ENCODE results near the gene BRD3OS.

BRD3OS gene

DNA sequence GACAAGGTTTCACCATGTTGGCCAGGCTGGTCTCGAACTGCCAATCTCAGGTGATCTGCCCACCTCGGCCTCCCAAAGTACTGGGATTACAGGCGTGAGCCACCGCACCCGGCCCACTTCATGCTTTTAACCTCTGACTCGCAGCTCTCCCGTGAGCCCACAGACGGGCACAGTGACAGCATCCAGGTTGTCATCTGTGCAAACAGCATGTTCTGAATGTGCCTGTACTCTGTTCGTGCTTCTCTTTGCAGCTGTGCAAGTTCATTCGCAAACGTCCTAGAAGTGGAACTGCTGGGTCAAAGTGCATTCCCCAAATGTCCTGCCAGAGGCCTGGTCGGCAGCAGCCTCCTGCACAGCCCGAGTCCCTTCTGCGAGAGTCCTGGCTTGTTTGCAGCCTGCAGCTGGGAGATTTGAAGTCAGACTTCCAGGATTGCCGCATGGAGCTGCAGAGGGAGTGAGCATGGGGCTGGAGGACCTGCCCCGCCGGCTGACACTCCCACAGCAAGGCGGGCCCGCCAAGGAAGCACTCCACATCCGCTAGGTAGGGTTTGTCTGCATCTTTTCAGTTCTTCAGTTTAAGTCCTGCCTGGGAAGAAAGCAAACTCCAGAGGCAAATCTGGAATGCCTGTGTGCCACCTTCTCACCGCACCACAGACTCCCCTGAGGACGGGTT is 3.4 kb downstream of the BRD3OS start:
- H3K4me1 Mint-ChIP-seq (ENCODE audit: low read depth in 2 of 2): peaks cover 10 to 12% of the 10 kb centered on the region in 2 donors
- H3K27ac Mint-ChIP-seq: no peak overlapping the region
- H3K4me3 Mint-ChIP-seq: peak overlapping the region in 1 of 2 donors; percentile 27
- DNase-seq (no peak), ATAC-seq (replicated peaks) (no peak)
- peaks cover 25% of the 10 kb centered on the region for H3K36me3 Mint-ChIP-seq (ENCODE audit: insufficient read depth)
- H3K27me3 Mint-ChIP-seq: no peaks in the 10 kb centered on the region
- H3K9me3 Mint-ChIP-seq: no peaks in the 10 kb centered on the region

DNA sequence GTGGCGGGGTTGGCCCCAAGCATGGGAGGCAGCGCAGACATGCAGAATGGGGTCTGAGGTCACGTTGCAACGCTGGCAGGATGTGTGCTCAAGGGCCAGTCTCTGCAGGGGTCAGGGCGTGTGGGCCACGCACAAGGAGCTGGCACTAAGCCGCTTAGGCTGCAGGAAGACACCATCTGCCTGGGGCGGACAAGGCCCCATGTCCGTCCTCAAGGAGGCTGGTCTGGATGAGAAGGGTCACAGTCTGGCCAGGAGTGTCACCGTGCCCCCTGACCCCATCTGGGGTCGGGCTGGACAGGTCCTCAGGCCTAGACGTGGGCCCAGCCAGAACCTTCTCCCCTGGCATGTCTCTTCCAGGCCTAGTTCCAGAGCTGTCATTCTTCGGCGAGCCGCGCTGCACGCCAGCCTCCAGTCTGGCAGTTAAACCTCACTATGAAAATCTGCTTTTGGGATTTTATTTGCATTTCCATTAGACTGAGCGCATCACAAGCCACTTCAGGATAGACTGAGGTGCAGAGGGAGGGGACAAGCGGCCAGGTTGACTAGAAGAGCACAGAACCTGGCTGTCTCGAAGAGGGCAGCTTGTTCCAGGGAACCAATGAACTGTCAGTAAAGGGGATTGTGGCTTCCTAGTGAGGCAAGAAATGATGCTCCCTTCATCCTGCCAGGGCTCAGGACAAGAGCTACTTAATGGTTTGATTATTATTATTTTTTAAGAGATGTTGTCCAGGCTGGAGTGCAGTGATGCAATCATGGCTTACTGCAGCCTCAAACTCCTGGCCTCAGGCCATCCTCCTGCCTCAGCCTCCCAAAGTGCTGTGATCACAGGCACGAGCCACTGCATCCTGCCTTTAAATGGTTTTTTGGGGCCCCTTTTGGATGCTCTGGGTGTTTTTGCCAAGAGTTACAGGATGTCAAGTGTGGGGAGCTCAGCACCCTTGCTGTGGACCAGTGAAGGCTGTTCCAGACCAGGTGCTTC is 4.3 kb downstream of the BRD3OS start:
- Mint-ChIP-seq H3K4me1 (ENCODE audit: low read depth in 2 of 2) (peaks cover 7 to 8% of the 10 kb centered on the region in 2 donors), H3K4me3 (no peak overlapping the region), H3K9me3 (no peaks in the 10 kb centered on the region), H3K27me3 (no peaks in the 10 kb centered on the region), H3K27ac (no peak overlapping the region), H3K36me3 (ENCODE audit: insufficient read depth) (peaks cover 23% of the 10 kb centered on the region)
- no peak for ATAC-seq (replicated peaks)
- DNase-seq: no peak

DNA sequence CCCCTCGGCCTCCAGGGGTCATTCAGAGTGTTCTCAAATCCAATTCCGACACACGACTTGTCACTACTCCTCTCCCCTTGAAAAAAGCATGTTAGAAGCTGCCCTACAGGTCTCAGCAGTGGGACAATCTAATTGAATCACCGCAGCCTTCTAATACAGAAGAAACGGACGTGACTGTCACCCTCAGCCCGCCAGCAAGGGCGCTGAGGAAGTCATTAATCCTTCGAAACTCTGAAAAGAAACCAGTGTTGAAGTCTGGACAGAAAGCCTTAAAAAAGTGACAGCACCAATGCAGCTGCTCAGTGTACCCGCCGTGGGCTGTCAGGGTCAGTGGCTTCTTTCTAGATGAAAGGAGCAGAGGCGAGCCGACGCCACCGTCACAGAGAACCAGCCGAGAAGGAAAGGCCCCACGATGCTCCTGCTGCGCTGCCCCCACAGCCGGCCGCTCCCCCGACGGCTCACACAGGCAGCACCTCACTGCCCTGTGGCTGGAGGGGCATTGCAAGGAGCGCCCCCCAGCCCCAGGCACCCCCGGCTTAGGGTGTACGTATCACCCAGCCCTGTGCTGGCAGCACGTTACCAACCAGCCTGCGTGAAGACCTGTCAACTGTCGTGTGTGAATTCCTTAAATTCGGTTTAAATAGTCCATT is 5.7 kb downstream of the BRD3OS start:
- Mint-ChIP-seq H3K9me3 (no peaks in the 10 kb centered on the region), H3K4me3 (no peak overlapping the region), H3K36me3 (ENCODE audit: insufficient read depth) (peaks cover 25% of the 10 kb centered on the region), H3K27ac (no peak overlapping the region), H3K27me3 (no peaks in the 10 kb centered on the region), H3K4me1 (ENCODE audit: low read depth in 2 of 2) (peaks cover 0 to 4% of the 10 kb centered on the region in 2 donors)
- no peak for ATAC-seq (replicated peaks)
- DNase-seq: no peak

DNA sequence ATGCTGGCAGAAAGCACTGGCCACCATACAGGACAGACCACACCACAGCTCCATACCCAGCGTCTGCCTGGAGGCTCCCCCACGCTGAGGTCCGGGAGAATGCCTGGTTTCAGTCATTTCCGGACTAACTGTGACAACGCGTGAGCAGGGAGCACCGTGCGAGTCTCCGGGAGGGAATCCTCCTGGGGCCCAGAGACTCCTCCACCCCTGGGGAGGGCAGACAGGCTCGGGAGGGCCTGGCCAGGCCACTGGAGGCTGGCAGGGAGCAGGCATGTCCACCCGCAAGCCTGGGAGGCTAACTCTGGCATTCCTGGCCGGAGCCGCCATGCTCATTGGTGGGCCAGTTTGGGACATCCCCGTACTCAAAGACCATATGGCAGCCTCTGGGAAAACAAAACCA is 6.5 kb downstream of the BRD3OS start:
- no peak for DNase-seq
- no peak for ATAC-seq (replicated peaks)
- H3K27me3 Mint-ChIP-seq: no peaks in the 10 kb centered on the region
- H3K4me1 Mint-ChIP-seq (ENCODE audit: low read depth in 2 of 2): no peaks in the 10 kb centered on the region
- H3K27ac Mint-ChIP-seq: no peak overlapping the region
- H3K36me3 Mint-ChIP-seq (ENCODE audit: insufficient read depth): peaks cover 30% of the 10 kb centered on the region
- H3K9me3 Mint-ChIP-seq: no peaks in the 10 kb centered on the region
- H3K4me3 Mint-ChIP-seq: no peak overlapping the region

DNA sequence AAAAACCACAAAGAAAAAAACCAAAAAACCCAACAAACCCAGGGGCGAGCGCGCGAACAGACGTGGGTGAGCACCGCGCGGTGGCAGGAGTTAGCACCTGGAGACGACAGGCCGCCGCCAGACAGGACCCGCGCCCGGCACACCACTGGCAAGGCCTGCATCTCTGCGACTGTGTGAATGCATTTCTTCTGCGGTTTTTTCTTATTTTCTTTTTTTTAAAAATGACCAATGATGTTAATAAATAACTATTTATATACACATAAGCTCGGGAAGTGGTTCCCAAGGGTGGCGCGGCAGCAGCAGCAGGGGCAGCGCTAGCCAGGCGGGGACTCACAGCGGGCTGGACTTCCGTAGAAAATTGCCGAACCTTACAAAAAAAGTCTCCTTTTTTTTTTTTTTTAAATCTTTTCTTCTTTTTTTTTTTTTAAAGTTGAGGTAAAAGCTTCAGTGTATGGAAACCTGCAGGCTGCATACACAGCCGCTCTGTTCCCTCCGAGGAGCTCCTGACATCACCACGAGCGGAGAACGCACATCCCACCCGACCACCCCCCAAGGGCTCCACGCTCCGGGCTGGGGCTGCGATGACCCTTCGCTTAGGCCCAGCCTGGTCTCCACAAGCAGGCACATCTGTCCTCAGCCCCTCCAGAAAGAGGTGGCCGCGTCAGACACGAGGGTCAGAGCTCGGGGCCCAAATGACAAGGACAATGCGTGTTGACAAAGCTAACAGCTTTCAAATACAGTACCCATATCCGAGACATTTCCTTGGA is 7.4 kb downstream of the BRD3OS start:
- H3K27me3 Mint-ChIP-seq: no peaks in the 10 kb centered on the region
- H3K27ac Mint-ChIP-seq: no peak overlapping the region
- H3K4me3 Mint-ChIP-seq: no peak overlapping the region
- no peak for DNase-seq
- H3K9me3 Mint-ChIP-seq: no peaks in the 10 kb centered on the region
- peaks cover 36% of the 10 kb centered on the region for H3K36me3 Mint-ChIP-seq (ENCODE audit: insufficient read depth)
- no peaks in the 10 kb centered on the region for H3K4me1 Mint-ChIP-seq (ENCODE audit: low read depth in 2 of 2)
- ATAC-seq (replicated peaks): no peak

DNA sequence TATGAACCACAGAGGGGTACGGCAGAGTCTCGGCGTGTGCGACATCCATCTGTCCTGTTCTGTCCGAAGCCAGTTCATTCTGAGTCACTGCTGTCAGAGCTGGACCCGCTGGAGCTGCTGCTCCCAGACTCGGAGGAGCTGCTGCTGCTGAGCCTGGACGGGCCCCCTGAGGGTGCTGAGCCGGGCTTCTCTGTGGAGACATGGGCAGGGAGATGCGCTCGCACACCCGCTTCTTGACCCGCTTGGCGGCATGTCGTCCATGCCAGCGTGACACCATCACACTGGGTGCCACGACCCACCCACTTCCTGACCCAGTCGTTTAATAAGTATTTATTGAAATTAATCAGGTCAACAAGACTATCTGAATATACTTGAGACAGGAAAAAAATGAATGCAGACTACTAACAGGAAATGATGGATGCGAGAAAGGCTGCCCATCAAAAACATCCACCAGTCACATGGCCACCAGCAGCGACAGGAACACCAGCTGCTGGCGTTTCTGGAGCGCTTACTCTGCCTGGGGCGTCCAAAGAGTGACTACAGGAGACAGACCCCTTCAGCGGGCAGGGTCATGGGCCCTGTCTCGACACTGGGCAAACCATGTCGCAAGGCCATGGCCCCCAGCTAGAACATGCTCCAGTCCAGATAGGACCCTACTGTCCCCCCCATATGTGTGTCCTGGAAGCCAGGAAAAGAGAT is 8.4 kb downstream of the BRD3OS start:
- H3K27me3 Mint-ChIP-seq: no peaks in the 10 kb centered on the region
- peaks cover 45% of the 10 kb centered on the region for H3K36me3 Mint-ChIP-seq (ENCODE audit: insufficient read depth)
- DNase-seq (no peak), ATAC-seq (replicated peaks) (no peak)
- H3K27ac Mint-ChIP-seq: no peak overlapping the region
- H3K4me3 Mint-ChIP-seq: no peak overlapping the region
- no peaks in the 10 kb centered on the region for H3K4me1 Mint-ChIP-seq (ENCODE audit: low read depth in 2 of 2)
- H3K9me3 Mint-ChIP-seq: no peaks in the 10 kb centered on the region

DNA sequence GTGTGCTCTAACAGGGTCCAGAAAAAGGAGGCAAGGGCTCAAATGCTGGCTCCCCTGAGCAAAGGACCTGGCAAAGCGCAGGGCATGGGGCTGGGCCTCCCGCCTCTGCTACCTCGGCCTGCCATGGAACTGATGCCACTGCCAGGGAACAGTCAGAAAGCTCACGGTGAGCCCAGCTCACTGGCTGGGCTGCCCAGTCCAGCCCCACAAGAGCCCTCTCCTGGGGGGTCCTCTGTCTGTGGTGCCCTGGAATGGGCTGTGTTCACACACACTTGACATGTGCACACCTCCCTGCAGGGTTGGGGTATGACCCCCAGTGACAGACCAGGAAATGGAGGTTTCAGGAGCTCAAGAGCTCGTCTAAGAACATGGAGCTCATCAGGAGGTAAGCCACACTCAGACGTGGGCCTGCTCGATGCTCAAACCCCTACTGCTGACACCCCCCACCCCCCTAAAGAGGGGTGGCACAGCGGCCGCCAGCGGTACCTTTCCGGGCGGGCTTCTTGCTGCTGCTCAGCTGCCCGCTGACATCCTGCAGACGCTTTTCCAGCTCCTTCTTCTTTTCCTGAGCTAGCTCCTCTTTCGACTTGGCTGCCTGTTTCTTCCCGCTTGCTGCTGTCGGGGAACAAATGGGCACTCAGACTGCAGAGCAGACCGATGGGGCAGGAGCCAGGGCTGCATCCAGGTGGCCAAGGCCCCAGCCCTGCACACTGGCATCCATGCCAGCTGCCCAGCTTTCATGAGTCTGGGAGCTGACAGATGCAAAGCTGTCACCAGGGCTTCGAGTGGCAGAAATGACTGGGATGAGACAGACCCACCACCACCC is 9.1 kb downstream of the BRD3OS start:
- peaks cover 52% of the 10 kb centered on the region for H3K36me3 Mint-ChIP-seq (ENCODE audit: insufficient read depth)
- H3K27ac Mint-ChIP-seq: no peak overlapping the region
- H3K9me3 Mint-ChIP-seq: no peaks in the 10 kb centered on the region
- no peak overlapping the region for H3K4me3 Mint-ChIP-seq
- ATAC-seq (replicated peaks) (no peak), DNase-seq (no peak)
- no peaks in the 10 kb centered on the region for H3K27me3 Mint-ChIP-seq
- H3K4me1 Mint-ChIP-seq (ENCODE audit: low read depth in 2 of 2): peaks cover 0 to 6% of the 10 kb centered on the region in 2 donors

DNA sequence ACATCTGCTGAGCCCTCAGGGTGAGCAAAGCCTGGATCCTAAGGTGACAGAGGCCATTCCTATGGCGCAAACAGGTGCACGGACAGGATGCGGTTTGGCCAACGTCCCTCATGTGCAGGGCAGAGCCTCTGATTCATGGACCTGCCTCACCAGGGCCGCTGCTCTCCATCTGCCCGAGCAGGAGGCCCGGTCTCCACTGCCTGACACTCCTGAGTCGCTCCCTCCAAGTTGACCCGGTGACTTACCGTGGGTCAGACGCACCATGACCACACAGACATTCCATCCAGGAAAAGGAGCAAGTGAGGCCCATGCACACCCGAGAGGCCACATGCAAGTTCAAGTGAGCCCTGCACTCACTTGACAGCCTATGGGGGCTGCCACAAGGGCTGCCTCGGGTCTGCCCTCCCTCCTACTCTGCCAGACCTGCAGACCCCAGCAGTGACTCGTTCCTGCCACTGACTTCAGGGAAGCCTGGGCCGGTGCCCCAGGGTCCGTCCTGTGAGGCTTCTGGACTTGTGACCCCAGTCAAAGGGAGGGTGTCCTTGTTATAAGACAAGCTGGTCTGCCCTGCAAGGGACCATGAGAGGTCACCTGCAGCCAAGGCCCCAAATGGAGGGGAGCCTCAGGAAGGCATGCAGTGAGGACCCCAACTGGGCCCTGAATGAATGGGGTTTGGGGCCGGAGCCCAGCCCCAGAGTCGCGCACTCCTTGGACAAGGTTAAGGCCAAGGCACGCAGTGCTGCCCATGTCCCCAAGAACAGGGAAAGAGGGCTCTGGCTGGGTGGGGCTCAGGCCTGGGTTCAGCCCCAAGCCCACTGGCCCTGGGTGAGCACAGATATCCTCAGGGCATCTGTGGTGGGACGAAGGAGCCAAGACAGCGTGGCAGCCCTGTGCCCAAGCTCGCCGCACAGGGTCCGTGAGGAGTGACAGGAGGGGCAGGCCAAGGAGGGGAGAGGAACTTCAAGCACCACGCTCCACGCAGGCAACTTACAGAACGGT is 10.1 kb downstream of the BRD3OS start:
- no peaks in the 10 kb centered on the region for H3K9me3 Mint-ChIP-seq
- peaks cover 0 to 8% of the 10 kb centered on the region in 2 donors for H3K4me1 Mint-ChIP-seq (ENCODE audit: low read depth in 2 of 2)
- ATAC-seq (replicated peaks) (no peak), DNase-seq (no peak)
- peaks cover 60% of the 10 kb centered on the region for H3K36me3 Mint-ChIP-seq (ENCODE audit: insufficient read depth)
- H3K27me3 Mint-ChIP-seq: no peaks in the 10 kb centered on the region
- H3K4me3 Mint-ChIP-seq: no peak overlapping the region
- H3K27ac Mint-ChIP-seq: no peak overlapping the region

DNA sequence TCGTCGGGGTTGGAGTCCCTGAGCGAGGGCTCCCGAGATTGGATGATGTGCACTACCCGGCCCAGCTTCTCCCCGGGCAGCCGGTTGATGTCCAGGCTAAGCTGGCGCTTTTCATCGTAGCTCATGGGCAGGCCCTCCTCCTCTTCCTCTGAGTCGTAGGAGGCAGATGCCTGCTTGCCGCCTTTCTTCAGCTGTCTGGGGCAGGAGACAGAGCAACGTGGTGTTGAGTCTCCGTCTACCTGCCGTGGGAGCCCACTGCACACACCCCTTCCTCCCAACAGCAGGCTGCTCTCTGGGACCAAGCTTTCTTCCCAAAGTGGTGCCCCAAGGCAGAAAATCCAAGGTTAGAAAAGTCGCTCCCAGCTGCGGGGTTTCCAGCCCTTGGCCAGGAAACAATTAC is 10.8 kb downstream of the BRD3OS start:
- Mint-ChIP-seq H3K4me1 (ENCODE audit: low read depth in 2 of 2) (peaks cover 0 to 8% of the 10 kb centered on the region in 2 donors), H3K4me3 (no peak overlapping the region), H3K9me3 (no peaks in the 10 kb centered on the region), H3K27ac (no peak overlapping the region), H3K36me3 (ENCODE audit: insufficient read depth) (peaks cover 63% of the 10 kb centered on the region), H3K27me3 (no peaks in the 10 kb centered on the region)
- DNase-seq (no peak), ATAC-seq (replicated peaks) (no peak)

DNA sequence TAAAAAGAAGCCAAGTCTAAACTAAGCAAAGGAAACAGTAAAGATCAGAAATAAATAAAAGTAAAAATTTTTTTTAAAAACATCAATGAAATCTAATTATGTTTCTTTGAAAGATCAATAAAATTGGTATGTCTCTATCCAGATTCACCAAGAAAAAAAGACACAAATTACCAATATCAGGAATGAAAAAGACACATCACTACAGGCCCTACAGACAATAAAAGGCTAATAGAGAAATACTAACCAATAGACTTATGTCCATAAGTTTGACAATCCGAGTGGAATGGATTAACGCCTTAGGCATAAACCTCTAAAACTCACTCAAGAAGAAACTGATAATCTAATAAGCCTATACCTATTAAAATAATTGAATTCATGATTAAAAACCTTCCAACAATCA is 12.4 kb downstream of the BRD3OS start:
- Mint-ChIP-seq H3K9me3 (no peaks in the 10 kb centered on the region), H3K27me3 (no peaks in the 10 kb centered on the region), H3K4me3 (no peak overlapping the region), H3K36me3 (ENCODE audit: insufficient read depth) (peaks cover 63% of the 10 kb centered on the region), H3K4me1 (ENCODE audit: low read depth in 2 of 2) (peaks cover 0 to 8% of the 10 kb centered on the region in 2 donors), H3K27ac (no peak overlapping the region)
- ATAC-seq (replicated peaks): no peak
- no peak for DNase-seq
